Activated T-helper 17 cell treated with anti-CD3 and anti-CD28 coated beads, Interleukin-2, amount 50 U/mL, for 72 hours (primary cell): Measurements from ENCODE around the gene PDGFB. TPM values are rescaled to one million over a fixed set of nuclear protein-coding genes. Genes with fewer than 3 reads are reported as not detected.

Experiments
- ATAC-seq: fragments of 150-1000 bp; cut with Tn5 transposase; replicated peaks from 2 replicates; pipeline ENCODE4 v1.10.0; 2021; ENCODE audit warnings: mild to moderate bottlenecking, moderate library complexity
- H3K27ac Mint-ChIP-seq: one replicate; pipeline ENCODE4 v1.8.0; 2022; ENCODE audit warnings: mixed read lengths
- H3K27me3 Mint-ChIP-seq: one replicate; pipeline ENCODE4 v1.8.0; 2022; ENCODE audit warnings: mixed read lengths
- H3K36me3 Mint-ChIP-seq: one replicate; pipeline ENCODE4 v1.8.0; 2022; ENCODE audit warnings: low read depth, mild to moderate bottlenecking, mixed read lengths
- H3K4me1 Mint-ChIP-seq: one replicate; pipeline ENCODE4 v1.8.0; 2022; ENCODE audit warnings: mixed read lengths
- H3K4me3 Mint-ChIP-seq: one replicate; pipeline ENCODE4 v1.8.0; 2022; ENCODE audit warnings: mild to moderate bottlenecking, mixed read lengths
- H3K9me3 Mint-ChIP-seq: one replicate; pipeline ENCODE4 v1.8.0; 2022; ENCODE audit warnings: mixed read lengths
- total RNA-seq, 2 donors: library from RNA; stranded (reverse); gene quantifications; one replicate each; pipeline ENCODE4 v1.2.3, GENCODE V29; 2022

Gene PDGFB
- total RNA-seq, 2 donors from 2014 or later: 5.2 to 11.3 TPM

DNA sequence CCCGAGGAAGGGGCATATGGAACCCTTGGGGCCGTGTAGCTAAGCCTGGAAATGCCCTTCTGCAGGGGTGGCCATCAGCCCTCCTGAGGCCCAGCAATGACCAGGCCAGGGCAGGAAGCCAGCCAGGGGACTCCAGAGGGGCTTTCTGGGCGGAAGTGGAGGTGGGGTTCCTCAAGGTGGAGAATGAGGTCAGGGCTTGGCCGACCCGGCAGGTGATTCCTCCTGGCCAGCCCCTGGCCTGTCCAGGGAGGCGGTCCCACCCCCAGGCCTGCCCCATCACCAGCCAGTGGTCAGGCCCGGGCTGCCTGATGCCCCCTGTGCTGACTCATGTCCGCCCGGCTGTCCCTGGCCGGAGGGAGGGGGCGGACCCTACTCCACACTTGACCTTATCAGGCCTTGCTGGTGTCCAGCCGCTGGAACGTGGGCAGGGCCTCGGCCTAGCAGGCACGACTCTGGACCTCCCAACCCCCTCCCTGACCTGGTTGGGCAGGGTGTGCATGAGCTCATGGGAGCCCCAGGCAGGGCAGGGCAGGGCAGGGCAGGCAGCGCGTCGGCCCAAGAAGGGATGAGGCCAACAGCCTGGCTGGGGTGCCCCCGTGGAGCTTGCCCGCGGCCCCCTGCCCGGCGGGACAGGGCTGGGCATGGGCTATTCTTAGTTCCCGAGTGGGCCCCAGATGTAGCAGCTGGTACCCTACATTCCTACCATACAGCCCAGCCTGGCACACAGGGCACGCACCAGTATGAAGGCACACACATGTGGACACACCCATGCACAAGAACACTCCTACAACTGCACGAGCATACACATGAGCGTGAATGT, 38.8 kb upstream of the PDGFB start:
- no peak for ATAC-seq
- H3K4me3 Mint-ChIP-seq: no peak overlapping the region
- no peak overlapping the region for H3K27ac Mint-ChIP-seq
- H3K4me1 Mint-ChIP-seq: no peaks in the 10 kb centered on the region
- no peaks in the 10 kb centered on the region for H3K9me3 Mint-ChIP-seq
- no peaks in the 10 kb centered on the region for H3K36me3 Mint-ChIP-seq
- no peaks in the 10 kb centered on the region for H3K27me3 Mint-ChIP-seq

DNA sequence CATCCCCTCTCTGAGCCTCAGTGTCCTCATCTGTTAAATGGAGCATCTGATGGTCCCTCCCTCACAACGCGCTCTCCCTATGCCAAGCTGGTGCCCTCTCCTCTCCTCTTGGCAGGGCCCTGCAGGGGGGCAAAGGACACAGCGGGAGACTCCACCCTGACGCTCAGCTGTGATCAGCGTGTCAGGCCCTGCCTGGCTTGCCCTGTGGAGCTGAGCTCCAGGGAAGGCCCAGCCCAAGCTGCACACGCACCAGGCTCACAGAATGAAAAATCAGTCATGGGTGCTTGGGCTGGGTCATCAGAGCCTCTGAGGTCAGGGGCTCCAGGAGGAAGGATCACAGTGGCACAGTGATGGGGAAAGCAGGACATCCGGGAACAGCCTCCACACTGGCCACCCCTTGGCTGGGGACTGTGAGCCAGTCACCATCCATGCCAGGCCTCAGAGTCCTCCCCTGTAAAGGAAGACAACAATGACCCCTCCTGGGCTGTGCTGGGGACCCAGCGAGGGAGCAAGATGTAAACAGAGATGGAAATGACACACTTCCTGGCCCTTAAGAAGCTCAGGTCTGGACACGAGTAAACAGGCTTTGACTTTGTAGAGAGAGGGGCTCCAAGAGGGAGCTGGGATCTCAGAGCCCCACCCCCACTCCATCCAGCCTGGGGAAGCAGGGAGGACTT, 38.0 kb upstream of the PDGFB start:
- ATAC-seq: peak; percentile 38
- Mint-ChIP-seq H3K4me3 (no peak overlapping the region), H3K27me3 (no peaks in the 10 kb centered on the region), H3K9me3 (no peaks in the 10 kb centered on the region), H3K27ac (no peak overlapping the region), H3K36me3 (no peaks in the 10 kb centered on the region), H3K4me1 (no peaks in the 10 kb centered on the region)

DNA sequence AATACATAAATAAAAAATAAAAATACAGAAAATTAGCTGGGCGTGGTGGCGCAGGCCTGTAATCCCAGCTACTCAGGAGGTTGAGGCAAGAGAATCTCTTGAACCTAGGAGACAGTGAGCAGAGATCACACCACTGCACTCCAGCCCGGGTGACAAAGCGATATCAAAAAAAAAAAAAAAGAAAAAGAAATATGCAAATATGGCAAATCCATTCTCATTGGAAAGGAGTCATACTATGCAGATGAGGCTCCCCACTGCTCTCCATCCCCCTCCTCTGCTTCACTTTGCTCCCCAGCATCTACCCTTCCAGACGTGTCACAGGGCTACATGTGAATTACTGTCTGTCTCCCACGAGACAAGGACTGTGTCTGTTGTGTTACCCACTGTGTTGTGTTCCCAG, 36.3 kb upstream of the PDGFB start:
- H3K4me1 Mint-ChIP-seq: no peaks in the 10 kb centered on the region
- no peaks in the 10 kb centered on the region for H3K36me3 Mint-ChIP-seq
- H3K27me3 Mint-ChIP-seq: peaks cover 4% of the 10 kb centered on the region
- no peak overlapping the region for H3K27ac Mint-ChIP-seq
- H3K9me3 Mint-ChIP-seq: no peaks in the 10 kb centered on the region
- H3K4me3 Mint-ChIP-seq: no peak overlapping the region
- no peak for ATAC-seq

DNA sequence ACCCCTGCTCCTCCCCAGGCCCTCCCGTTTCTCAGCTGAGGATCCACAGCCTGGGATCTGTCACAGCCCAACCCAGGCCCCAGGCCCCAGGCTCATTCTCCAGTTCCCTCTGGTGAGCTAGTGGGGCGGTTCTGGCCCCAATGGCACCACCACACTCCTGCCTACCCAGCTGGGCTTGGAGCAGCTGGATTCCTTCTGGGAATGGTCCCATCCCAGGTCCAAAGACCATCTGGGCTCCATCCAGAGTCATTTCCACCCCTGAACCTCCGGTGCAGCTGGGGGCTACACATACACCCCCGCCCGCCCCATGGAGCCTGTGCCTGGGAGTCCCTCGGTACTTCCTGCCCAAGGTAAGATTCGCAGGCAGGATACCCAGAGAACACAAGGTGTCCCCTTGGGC, 35.5 kb upstream of the PDGFB start:
- no peaks in the 10 kb centered on the region for H3K9me3 Mint-ChIP-seq
- H3K4me1 Mint-ChIP-seq: no peaks in the 10 kb centered on the region
- peaks cover 4% of the 10 kb centered on the region for H3K27me3 Mint-ChIP-seq
- no peak for ATAC-seq
- H3K36me3 Mint-ChIP-seq: no peaks in the 10 kb centered on the region
- no peak overlapping the region for H3K27ac Mint-ChIP-seq
- H3K4me3 Mint-ChIP-seq: no peak overlapping the region

DNA sequence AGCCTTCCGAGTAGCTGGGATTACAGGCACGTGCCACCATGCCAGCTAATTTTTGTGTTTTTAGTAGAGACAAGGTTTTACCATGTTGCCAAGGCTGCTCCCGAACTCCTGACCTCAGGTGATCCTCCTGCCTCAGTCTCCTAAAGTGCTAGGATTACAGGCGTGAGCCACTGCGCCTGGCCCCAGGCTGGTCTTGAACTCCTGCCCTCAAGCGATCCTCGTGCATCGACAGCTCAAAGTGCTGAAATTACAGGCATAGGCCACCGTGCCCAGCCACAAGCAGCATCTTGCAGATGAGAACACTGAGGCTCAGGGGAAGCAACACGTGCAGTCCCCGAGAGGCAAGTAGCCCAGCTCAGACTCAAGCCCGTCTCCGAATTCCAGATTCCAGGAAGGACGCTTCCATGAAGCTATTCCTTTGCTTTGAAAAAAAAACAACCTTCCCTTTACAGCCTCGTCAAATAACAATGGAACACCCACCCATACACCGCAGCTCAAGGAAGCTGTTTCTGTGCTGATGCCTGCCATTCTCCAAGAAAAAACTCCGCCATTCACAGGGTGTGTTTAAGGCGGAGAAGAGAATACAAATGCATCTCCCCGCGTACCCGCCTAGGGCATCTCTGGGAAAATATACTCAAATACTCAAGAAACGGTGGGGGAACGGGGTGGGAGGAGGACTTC, 34.5 kb upstream of the PDGFB start:
- Mint-ChIP-seq H3K4me1 (no peaks in the 10 kb centered on the region), H3K4me3 (no peak overlapping the region), H3K36me3 (no peaks in the 10 kb centered on the region), H3K27me3 (peaks cover 4% of the 10 kb centered on the region), H3K9me3 (no peaks in the 10 kb centered on the region), H3K27ac (no peak overlapping the region)
- no peak for ATAC-seq

DNA sequence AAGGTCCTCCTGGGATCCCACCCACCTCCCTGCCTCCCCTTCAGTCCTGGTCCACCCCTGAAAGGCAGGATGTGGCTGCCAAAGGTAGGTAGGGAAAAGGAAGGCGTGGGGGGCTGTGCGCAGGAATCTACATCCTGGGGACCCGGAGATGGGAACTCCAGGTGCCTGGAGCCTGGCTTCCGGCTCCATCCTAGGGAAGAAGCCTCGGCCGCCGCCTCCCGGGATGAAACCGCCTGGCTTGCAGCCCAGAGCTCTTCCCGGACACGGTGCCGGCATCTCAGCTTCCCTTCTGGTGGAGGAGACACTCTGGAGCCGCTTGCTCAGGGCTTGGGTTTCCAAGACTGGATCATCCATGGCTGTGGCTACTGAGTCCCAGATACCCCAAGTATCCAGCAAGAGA, 33.3 kb upstream of the PDGFB start:
- ATAC-seq: no peak
- no peak overlapping the region for H3K27ac Mint-ChIP-seq

DNA sequence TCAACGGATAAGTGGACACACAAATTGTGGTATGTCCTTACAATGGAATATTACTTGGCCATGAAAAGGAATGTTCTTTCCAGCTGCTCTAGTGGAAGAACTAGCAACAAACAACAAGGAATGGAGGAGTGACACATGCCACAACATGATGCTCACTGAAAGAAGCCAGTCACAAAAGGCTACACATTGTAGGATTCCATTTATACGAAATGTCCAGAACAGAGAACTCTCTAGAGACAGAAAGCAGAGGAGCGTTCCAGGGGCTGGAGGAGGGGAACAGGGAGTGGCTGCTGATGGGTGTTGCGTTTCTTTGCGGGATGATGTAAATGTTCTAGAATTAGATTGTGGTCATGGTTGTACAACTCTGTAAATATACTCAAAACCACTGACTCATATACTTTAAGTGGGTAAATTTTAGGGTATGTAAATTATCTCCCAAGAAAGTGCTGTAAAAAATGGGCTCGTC, 32.4 kb upstream of the PDGFB start:
- Mint-ChIP-seq H3K36me3 (no peaks in the 10 kb centered on the region), H3K9me3 (no peaks in the 10 kb centered on the region), H3K4me3 (no peak overlapping the region), H3K27ac (no peak overlapping the region), H3K27me3 (peaks cover 4% of the 10 kb centered on the region), H3K4me1 (no peaks in the 10 kb centered on the region)
- no peak for ATAC-seq

More for the DNA sequence above, 33.3 kb upstream of the PDGFB start:
- Mint-ChIP-seq H3K27me3 (peaks cover 4% of the 10 kb centered on the region), H3K36me3 (no peaks in the 10 kb centered on the region), H3K4me3 (no peak overlapping the region), H3K9me3 (no peaks in the 10 kb centered on the region), H3K4me1 (no peaks in the 10 kb centered on the region)

DNA sequence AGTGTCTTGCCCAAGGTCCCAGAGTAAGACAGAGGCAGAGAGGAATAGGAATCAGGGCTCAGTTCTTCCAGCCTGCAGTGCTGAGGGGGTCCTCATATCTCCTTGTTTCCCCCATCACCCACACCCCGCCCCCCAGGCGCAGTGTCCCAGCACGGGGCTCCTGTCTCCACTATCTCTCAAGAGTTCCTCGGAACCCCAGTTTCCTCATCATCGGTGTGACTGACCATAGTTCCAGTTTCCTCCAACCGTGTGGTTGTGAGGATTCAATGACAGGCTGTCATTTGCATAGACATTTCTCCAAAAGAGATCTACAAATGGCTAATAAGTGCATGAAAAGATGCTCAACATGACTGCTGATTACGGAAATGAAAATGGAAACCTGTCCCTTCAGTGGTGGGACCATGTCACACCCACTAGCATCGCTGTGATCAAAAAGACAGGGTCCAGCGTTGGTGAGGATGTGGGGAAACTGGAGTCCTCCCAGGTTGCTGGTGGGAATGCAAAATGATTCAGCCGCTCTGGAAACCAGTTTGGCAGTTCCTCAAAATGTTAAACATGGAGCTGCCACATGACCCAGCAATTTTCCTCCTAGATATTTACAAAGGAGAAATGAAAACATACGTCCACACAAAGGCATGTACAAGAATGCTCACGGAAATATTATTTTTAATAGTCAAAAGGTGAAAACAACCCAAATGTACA, 31.8 kb upstream of the PDGFB start:
- Mint-ChIP-seq H3K27me3 (peaks cover 4% of the 10 kb centered on the region), H3K27ac (no peak overlapping the region), H3K4me3 (no peak overlapping the region), H3K36me3 (no peaks in the 10 kb centered on the region), H3K9me3 (no peaks in the 10 kb centered on the region), H3K4me1 (no peaks in the 10 kb centered on the region)
- ATAC-seq: no peak

DNA sequence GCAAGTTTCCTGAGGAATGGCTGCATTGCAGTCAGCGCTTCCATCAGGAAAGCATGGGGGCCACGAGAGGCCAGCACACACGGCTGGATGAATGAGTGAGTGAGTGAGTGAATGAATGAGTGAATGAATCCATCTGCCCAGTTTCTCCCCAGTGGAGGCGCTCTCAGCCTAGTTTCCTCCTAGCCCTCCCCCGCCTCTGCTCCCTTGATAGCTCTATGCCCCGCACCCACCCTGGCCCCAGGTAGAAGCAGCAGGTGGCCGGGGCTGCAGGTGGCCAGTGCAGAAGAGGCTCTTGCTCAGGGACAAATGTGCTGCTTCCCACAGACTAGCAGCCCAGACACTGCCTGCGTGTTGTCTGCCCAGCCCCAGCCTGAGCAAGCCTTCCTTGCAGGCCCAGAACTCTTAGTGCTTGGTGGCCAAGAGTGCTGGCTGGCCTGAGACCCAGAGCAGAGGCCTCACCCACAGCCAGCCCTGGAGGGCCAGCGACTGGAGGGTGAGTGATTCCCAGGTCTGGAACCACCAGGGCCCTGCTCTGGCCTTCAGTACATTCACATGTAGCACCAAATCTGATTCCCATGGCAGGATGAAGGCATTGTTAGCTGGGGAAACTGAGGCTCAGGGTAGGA, 31.1 kb upstream of the PDGFB start:
- H3K27me3 Mint-ChIP-seq: peaks cover 4% of the 10 kb centered on the region
- H3K4me1 Mint-ChIP-seq: no peaks in the 10 kb centered on the region
- H3K9me3 Mint-ChIP-seq: no peaks in the 10 kb centered on the region
- ATAC-seq: no peak
- no peak overlapping the region for H3K4me3 Mint-ChIP-seq
- H3K27ac Mint-ChIP-seq: no peak overlapping the region
- no peaks in the 10 kb centered on the region for H3K36me3 Mint-ChIP-seq

DNA sequence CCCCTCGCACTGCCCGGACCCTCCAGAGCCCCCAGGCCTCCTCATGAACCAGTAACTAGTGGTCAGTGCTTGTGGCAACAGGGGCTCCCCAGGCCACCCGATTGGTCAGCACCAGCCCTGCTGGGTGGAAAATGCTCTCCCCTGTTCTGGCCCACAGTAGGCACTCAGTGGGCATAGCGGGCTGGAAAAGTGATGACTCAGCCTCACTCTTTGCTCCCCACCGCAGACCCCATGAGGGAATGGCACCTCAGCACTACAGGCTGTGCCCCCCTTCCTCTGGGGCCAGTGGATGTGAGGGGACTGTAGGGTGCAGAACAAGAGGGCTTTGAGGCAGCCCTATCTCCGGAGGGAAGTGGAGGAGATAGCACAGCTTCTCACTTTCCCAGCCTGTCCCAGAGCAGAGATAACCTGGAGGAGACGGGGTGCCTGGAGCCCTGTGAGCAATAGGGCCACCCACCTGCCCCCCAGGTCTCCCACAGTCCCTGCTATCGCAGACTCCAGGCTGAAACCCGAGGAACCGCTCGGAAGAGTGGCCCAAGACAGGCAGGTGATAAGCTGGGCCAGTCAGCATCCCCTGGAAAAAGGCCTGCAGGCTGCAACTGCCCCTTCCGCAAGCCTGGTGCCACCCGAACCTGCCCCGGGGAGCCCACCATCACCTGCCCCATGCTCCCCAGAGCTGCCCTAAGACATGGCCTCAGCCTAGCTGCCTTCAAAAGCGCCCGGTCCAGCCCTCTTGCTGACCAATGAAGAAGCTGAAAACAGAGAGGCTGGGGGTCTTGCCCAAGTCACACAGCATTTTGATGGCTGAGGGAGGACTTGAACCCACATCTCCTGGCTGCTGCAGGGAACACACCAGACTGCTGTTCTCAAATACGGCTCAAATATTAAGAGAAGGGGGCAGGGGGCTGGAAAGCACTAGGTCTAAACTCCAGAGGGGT, 29.4 kb upstream of the PDGFB start:
- Mint-ChIP-seq H3K36me3 (no peaks in the 10 kb centered on the region), H3K27me3 (peaks cover 4% of the 10 kb centered on the region), H3K27ac (no peak overlapping the region), H3K9me3 (no peaks in the 10 kb centered on the region), H3K4me3 (no peak overlapping the region), H3K4me1 (no peaks in the 10 kb centered on the region)
- no peak for ATAC-seq

DNA sequence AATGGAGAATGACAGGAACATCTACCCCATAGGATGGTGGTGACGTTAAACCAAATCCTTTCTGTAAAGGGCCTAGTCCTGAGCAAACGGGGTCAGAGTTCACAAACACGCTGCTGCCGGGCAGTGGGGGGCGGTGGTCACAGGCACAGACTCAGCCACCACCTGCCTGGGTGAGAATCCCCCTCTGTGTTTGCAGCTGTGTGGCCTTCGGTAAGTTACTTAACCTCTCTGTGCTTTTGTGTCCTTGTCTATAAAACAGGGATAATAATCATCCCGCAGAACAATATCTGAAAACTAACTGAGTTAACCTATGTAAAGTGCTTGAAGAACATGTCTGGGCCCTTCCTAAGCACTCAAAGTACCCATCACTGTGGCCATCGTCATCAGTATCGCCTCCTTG, 26.0 kb upstream of the PDGFB start:
- Mint-ChIP-seq H3K9me3 (no peaks in the 10 kb centered on the region), H3K27ac (no peak overlapping the region), H3K4me1 (no peaks in the 10 kb centered on the region), H3K36me3 (no peaks in the 10 kb centered on the region), H3K4me3 (no peak overlapping the region), H3K27me3 (no peaks in the 10 kb centered on the region)
- ATAC-seq: no peak

DNA sequence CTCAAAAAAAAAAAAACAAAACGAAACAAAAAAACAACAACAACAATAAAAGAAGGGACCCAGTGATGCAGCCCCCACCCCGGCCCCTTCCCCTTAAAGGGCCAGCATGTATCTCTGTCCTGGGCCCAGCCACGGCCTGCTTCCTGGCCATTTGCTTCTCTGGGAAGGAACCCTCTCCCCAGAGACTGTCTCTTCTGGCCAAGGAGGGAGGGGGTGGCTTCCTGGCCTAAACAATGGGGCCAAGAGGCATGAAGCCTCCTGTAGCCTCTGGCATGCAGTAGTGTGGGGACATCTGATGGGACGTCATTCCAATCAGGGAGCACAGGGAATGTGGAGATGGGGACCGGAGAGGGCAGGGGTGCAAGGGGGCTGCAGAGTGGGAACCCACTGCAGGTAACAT, 25.5 kb upstream of the PDGFB start:
- no peaks in the 10 kb centered on the region for H3K9me3 Mint-ChIP-seq
- H3K4me1 Mint-ChIP-seq: no peaks in the 10 kb centered on the region
- no peaks in the 10 kb centered on the region for H3K36me3 Mint-ChIP-seq
- H3K27ac Mint-ChIP-seq: no peak overlapping the region
- no peak for ATAC-seq
- no peaks in the 10 kb centered on the region for H3K27me3 Mint-ChIP-seq
- no peak overlapping the region for H3K4me3 Mint-ChIP-seq

DNA sequence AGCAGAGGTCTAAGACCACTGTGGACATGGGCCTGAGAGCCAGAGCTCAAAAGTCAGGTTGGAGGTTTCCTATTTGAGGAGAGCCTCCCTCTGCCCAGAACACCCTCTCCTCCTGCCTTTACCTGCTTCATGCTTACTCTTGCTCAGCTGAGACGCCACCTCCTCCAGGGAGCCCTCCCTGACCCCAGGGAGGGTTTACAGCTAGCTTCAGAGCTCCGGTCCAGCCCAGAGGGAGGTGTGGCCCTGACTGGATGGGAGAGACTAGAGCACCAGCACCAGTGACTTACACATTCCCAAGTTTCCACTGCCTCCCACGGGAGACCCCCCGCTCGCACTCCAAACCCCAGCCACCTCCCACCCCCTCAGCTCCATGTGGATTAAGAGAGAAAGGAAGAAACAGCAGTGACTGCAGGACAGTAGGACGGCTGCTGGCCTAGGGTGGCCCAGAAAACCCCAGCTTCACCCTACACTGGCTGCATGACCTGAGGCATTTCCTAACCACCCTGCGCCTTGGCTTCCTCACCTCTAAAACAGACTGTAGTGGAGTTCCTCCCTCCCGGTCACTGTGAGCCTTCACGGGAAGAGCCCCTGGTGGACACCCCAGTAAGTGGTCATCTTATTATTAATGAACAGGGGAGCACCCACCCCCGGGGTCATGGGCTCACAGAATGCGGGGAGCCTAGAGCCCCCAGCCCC, 24.5 kb upstream of the PDGFB start:
- no peaks in the 10 kb centered on the region for H3K9me3 Mint-ChIP-seq
- no peak overlapping the region for H3K4me3 Mint-ChIP-seq
- ATAC-seq: no peak
- peak overlapping the region; percentile 21 for H3K27ac Mint-ChIP-seq
- H3K4me1 Mint-ChIP-seq: peaks cover 6% of the 10 kb centered on the region
- H3K27me3 Mint-ChIP-seq: no peaks in the 10 kb centered on the region
- no peaks in the 10 kb centered on the region for H3K36me3 Mint-ChIP-seq
